NCI-H146 treated with DMSO at 0.1 percent for 48 hours (cell line): Measurements from ENCODE around the gene FEM1C.

ENCODE experiments used
- DNase-seq: peaks from one replicate; lab custom pipeline; 2025; ENCODE audit not compliant: unreplicated experiment; lab: John Stamatoyannopoulos, UW

The FEM1C gene

DNA sequence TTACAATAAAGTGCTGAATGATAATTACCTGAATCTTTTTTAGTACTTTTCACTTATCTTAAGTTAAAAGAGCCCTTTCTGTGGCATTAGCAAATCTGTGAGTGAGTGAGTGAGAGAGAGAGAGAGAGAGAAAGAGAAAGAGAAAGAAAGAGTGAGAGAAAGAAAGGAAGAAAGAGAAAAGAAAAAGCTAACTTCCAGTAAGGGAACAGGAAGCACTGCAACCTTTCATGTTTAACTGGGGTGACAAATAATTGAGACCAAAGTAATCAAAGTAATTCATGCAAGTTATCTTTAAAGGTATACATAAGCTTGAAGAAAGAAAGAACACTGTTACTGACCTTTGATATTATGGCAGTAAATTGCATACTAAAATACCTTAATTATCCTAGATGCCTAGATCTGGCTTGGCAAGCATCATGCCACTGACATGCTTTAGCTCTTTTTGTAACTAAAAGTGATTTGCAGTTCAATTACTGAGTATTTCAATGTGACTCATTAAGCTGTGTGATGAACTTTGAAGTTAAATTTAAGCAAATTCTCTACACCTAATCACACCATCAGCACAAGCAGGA is 21.7 kb downstream of the FEM1C start:
- DNase-seq = no peak

- DNase-seq = no peak
Observed at GRCh38 chr5:115520191-115520590, 24.4 kb downstream of the FEM1C start.

- no peak for DNase-seq
Observed at GRCh38 chr5:115516372-115516771, 28.2 kb downstream of the FEM1C start.

DNA sequence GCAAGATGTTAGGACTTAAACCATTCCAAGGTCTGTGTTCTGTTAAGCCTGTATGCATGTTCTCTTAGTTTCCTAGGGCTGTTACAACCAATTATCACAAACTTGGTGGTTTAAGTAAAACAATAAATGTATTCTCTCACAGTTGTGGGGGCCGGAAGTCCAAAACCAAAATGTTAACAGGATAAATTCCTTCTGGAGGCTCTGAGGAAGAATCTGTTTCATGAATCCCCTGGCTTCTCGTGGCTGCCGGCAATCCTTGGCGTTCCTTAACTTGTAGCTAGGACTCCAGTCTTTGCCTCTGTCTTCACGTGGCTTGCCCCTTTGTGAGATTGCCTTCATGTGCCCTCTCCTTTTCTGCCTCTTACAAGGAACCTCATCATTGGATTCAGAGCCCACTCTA is 30.4 kb downstream of the FEM1C start:
- DNase-seq = no peak

DNA sequence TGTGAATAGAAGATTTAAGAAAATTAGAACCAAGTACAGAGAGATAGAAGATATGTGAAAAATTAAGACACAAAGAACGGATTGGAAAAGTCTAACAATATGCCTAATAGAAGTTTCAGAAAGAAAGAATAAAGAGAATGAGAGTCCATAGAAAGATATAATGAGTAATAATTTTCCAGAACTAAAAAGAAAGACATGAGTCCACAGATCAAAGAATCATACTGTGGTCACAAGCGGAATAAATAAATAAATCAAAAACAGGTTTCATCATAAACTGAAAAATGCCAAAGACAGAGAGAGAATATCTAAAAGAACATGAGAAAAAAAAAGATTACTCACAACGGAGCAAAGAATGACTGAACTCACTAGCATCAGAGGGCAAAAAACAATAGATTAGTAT is 32.9 kb downstream of the FEM1C start:
- no peak for DNase-seq

GRCh38 chr5:115510145-115510645 is 34.4 kb downstream of the FEM1C start:
- no peak for DNase-seq

DNA sequence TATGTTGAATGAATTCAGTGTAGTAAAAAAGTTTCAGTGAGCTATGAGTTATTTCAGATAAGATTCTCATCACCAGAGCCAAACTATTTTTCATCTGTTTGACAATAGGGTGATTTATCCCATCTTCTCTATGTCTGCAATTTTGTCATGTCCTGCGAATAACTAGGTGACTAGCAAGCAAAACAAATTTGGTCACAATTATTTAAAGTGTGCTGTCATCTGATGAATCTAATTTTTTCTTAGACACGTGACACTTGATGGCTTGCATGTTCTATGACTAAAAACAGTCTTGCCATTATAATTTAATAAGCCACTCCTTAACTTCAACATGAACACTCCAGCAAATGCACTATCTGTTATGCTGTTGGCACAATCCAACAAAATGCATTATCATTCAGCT is 35.0 kb downstream of the FEM1C start:
- DNase-seq = no peak

DNA sequence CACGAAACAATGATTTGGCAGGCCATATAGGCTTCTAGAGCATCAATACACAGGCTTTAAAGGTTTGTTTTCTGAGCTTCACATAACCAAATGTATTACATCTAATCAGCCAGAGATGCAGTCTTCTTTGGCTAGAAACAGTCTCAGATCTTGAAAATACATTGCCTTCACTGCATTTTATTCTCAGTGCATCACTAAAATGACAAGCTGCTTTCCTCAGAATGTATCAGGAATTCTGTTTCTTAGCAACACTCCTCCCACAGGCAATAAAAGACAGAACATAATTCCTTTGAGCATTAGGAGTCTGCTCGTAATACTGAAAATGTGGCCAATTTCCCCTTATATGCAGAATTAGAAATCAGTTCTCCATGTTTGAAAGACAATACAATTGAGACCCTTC is 36.9 kb downstream of the FEM1C start:
- DNase-seq = no peak

GRCh38 chr5:115503420-115503819 is 41.2 kb downstream of the FEM1C start:
- no peak for DNase-seq

GRCh38 chr5:115501464-115502210 is 42.9 kb downstream of the FEM1C start:
- DNase-seq = no peak

GRCh38 chr5:115500225-115500624 is 44.4 kb downstream of the FEM1C start:
- DNase-seq = no peak

GRCh38 chr5:115496936-115497576 is 47.5 kb downstream of the FEM1C start:
- no peak for DNase-seq

GRCh38 chr5:115494570-115495289 is 49.8 kb downstream of the FEM1C start:
- DNase-seq = no peak

DNA sequence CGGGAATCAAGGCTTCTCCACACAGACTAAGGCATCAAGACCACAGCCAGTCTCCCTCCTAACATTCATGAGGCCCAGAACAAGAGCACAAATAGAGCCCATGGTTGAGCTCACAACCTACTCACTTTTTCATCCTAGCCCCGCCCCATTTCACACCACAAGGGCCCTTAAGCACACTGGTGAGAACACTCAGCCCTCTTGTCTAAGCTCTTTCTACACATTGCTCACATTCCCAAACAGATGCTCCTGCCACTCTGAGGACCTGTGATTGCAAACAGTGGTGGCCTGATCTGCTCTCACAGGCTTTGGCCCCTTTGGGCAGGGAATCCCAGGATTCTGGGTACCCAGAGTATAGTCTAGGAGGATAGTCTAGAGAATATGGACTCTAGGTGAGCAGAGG is 54.0 kb downstream of the FEM1C start:
- no peak for DNase-seq

DNA sequence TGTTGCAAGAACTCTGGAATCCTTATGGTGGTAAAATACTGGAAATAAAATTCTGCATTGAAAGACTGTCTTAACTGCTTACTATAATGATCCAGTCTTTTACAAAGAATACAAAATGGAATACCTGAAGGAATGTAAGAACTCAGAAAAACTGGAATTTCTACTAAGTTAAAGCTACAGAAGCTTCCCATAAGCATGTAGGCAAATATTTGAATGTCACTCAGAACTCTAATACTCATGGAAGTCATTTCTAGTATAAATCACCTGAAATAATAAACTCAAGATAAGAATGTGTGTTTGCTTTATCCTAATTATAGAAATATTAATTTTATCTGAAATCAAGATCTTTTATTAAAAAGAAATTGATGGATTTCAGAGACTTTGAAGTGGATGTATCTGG is 54.8 kb downstream of the FEM1C start:
- DNase-seq = no peak

DNA sequence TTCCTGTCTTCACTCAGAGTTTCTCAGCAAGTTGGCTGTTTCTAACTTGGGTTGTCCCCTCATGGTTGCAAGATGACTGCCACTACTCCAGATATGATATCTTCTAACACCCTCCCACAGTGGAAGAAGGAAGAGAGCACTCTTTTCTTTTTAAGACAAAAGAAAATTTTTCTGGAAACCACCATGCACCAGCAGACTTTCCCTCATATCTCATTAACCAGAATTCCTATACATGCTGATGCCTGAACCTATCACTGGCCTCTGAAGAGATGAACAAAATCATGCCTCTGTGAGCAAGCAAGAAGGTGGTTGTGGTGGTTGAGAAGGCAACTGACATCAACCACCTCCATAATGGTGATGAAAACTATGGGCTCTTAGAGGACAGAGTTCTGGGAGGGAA is 56.8 kb downstream of the FEM1C start:
- DNase-seq = no peak

DNA sequence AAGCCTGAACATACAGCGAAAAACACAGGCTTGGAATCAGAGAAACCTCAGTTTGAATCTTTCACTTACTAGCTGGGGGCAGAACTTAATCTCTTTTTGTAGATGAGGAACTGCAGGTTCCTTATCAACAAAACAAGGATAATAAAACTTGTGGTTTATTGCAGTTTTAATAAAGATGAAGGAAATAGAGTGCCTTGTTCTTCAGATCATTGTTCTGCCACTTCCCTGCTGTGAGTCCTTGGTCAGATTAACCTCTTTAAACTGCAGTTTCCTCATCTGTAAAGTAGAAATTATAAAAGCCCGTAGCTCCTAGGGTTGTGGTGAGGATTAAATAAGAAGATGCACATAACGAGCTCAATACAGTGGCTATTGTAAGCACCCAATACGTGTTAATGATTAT is 57.4 kb downstream of the FEM1C start:
- no peak for DNase-seq

DNA sequence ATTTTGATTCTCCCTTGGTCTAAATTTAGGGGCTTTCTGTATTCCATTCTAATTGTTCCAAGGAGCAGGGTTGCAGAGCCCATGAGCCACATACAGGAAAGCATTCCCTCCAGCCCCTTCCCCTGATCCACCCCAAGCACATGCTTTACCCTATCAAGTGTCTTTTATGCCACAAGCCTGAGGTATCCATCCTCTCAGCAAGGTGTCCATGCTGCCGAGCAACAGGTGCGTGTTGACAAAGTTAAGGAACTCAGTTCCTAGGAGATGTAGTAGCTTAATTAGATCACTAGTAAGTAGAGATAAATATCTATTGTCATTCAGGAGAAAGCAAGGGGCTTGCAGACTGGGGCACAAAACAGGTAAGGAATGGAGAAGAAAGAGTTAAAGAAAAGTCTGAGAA is 57.8 kb downstream of the FEM1C start:
- DNase-seq = no peak

- DNase-seq = no peak
Observed at GRCh38 chr5:115484368-115484767, 60.2 kb downstream of the FEM1C start.

DNA sequence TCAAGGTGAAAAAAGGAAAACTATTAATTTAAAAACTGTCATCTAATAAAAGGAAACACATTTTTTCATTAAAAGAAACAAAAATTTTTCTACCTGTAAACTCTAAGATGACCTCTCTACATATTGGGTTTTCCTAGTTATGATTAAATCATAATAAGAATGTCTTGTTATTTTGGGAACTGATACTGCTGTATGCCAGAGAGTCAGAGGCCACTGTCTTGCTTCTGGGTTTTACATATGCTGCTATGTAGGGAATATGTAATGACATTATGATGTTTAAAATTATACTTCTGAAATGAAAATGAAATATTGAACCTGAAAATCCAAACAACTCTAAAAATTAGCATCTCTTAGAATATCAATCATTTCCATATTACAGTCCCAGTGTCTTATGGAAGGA is 63.7 kb downstream of the FEM1C start:
- DNase-seq = no peak

- DNase-seq = no peak
Observed at GRCh38 chr5:115480271-115480670, 64.3 kb downstream of the FEM1C start.
